H9 (cell line): Measurements from ENCODE around the gene MAST4. TPM values are rescaled to one million over a fixed set of nuclear protein-coding genes. Genes with fewer than 3 reads are reported as not detected.

Experiments used
- DNase-seq: peaks from one replicate; pipeline ENCODE4 v3.0.0-alpha.2; 2017
- H2AFZ ChIP-seq: one replicate; pipeline ENCODE4 v1.6.1; 2013; ENCODE audit warnings: mild to moderate bottlenecking, low read length, control low read depth, moderate library complexity
- H2AK5ac ChIP-seq: 2 replicates; pipeline ENCODE4 v1.6.1; 2013; ENCODE audit warnings: low read length, control low read depth, mixed read lengths; ENCODE audit not compliant: insufficient read length
- H2BK120ac ChIP-seq: one replicate; pipeline ENCODE4 v1.6.1; 2013; ENCODE audit warnings: low read depth, mild to moderate bottlenecking, low read length, control low read depth, inconsistent platforms; ENCODE audit not compliant: poor library complexity, severe bottlenecking
- H2BK12ac ChIP-seq: 2 replicates; pipeline ENCODE4 v1.6.1; 2013; ENCODE audit warnings: low read length, control low read depth, mixed read lengths, low read depth; ENCODE audit not compliant: insufficient read length
- H2BK15ac ChIP-seq: 2 replicates; pipeline ENCODE4 v1.6.1; 2013; ENCODE audit warnings: low read depth, low read length, control low read depth
- H2BK20ac ChIP-seq: one replicate; pipeline ENCODE4 v1.6.1; 2013; ENCODE audit warnings: low read depth, mild to moderate bottlenecking, low read length, control low read depth, inconsistent platforms; ENCODE audit not compliant: poor library complexity, severe bottlenecking
- H2BK5ac ChIP-seq: 2 replicates; pipeline ENCODE4 v1.6.1; 2013; ENCODE audit warnings: low read length, control low read depth, mixed read lengths; ENCODE audit not compliant: insufficient read length
- H3K14ac ChIP-seq: 2 replicates; pipeline ENCODE4 v1.6.1; 2013; ENCODE audit warnings: low read length, control low read depth; ENCODE audit not compliant: insufficient read depth
- H3K18ac ChIP-seq: 2 replicates; pipeline ENCODE4 v1.6.1; 2013; ENCODE audit warnings: low read depth, mild to moderate bottlenecking, mixed read lengths, low read length, control low read depth; ENCODE audit not compliant: insufficient read length
- H3K23ac ChIP-seq: 2 replicates; pipeline ENCODE4 v1.6.1; 2013; ENCODE audit warnings: low read length, control low read depth, mixed read lengths, low read depth; ENCODE audit not compliant: insufficient read length
- H3K23me2 ChIP-seq: 2 replicates; pipeline ENCODE4 v1.6.1; 2013; ENCODE audit warnings: low read depth, mild to moderate bottlenecking, mixed read lengths, low read length, control low read depth; ENCODE audit not compliant: insufficient read length, poor library complexity, severe bottlenecking
- H3K27ac ChIP-seq: 2 replicates; pipeline ENCODE4 v1.5.1; 2013; ENCODE audit warnings: low read length, control low read depth, mixed read lengths, low read depth; ENCODE audit not compliant: insufficient read length
- H3K27me3 ChIP-seq: 2 replicates; pipeline ENCODE4 v1.6.1; 2013; ENCODE audit warnings: low read length, control low read depth, inconsistent platforms; ENCODE audit not compliant: insufficient read depth
- H3K4ac ChIP-seq: 2 replicates; pipeline ENCODE4 v1.6.1; 2013; ENCODE audit warnings: low read depth, mild to moderate bottlenecking, control low read depth, inconsistent platforms, low read length, moderate library complexity
- H3K4me1 ChIP-seq: 2 replicates; pipeline ENCODE4 v1.6.1; 2013; ENCODE audit warnings: low read length, control low read depth, inconsistent platforms; ENCODE audit not compliant: insufficient read depth
- H3K4me2 ChIP-seq: 2 replicates; pipeline ENCODE4 v1.6.1; 2013; ENCODE audit warnings: low read length, control low read depth, mixed read lengths; ENCODE audit not compliant: insufficient read length, insufficient read depth
- H3K56ac ChIP-seq: 2 replicates; pipeline ENCODE4 v1.6.1; 2013; ENCODE audit warnings: low read depth, mild to moderate bottlenecking, mixed read lengths, low read length, control low read depth; ENCODE audit not compliant: insufficient read length
- H3K79me1 ChIP-seq: 2 replicates; pipeline ENCODE4 v1.6.1; 2013; ENCODE audit warnings: low read depth, mild to moderate bottlenecking, moderate library complexity, low read length, control low read depth, inconsistent platforms; ENCODE audit not compliant: insufficient read depth, poor library complexity, severe bottlenecking
- H3K79me2 ChIP-seq: 2 replicates; pipeline ENCODE4 v1.6.1; 2013; ENCODE audit warnings: low read length, control low read depth, inconsistent platforms; ENCODE audit not compliant: insufficient read depth
- H3K9ac ChIP-seq: 2 replicates; pipeline ENCODE4 v1.6.1; 2013; ENCODE audit warnings: low read length, control low read depth, mixed read lengths; ENCODE audit not compliant: insufficient read length; ENCODE audit errors: extremely low read depth
- H3K9me3 ChIP-seq: one replicate; pipeline ENCODE4 v1.6.1; 2013; ENCODE audit warnings: low read depth, low read length, inconsistent platforms; ENCODE audit not compliant: control insufficient read depth
- H3T11ph ChIP-seq: one replicate; pipeline ENCODE4 v1.6.1; 2013; ENCODE audit warnings: mild to moderate bottlenecking, low read length, control low read depth, inconsistent platforms
- H4K20me1 ChIP-seq: one replicate; pipeline ENCODE4 v1.6.1; 2013; ENCODE audit not compliant: control insufficient read depth, insufficient read length, insufficient read depth
- H4K5ac ChIP-seq: 2 replicates; pipeline ENCODE4 v1.6.1; 2013; ENCODE audit warnings: low read depth, mild to moderate bottlenecking, mixed read lengths, low read length, control low read depth; ENCODE audit not compliant: insufficient read length
- H4K8ac ChIP-seq: replicated peaks from 2 replicates; pipeline ENCODE4 v1.6.1; 2013; ENCODE audit warnings: low read length, control low read depth, mixed read lengths, low read depth; ENCODE audit not compliant: insufficient read length
- H4K91ac ChIP-seq: 2 replicates; pipeline ENCODE4 v1.6.1; 2013; ENCODE audit warnings: low read depth, mild to moderate bottlenecking, moderate library complexity, mixed read lengths, low read length, control low read depth; ENCODE audit not compliant: insufficient read length
- H3K27ac Mint-ChIP-seq, 3 experiments: 2 replicates in 2 of 3; 3 replicates in 1 of 3; pipeline ENCODE4 v1.8.0; 2020 to 2021; ENCODE audit warnings: mixed read lengths in 3 of 3, mild to moderate bottlenecking in 1 of 3, moderate library complexity in 1 of 3
- H3K27me3 Mint-ChIP-seq: 2 replicates; pipeline ENCODE4 v1.8.0; 2021; ENCODE audit warnings: low read depth, mild to moderate bottlenecking, moderate library complexity, mixed read lengths
- H3K36me3 Mint-ChIP-seq, 3 experiments: 2 replicates in 2 of 3; 3 replicates in 1 of 3; pipeline ENCODE4 v1.8.0; 2020 to 2021; ENCODE audit warnings: low read depth in 3 of 3, mixed read lengths in 3 of 3; ENCODE audit not compliant: insufficient read depth in 1 of 3
- H3K4me1 Mint-ChIP-seq, 2 experiments: 2 replicates each; pipeline ENCODE4 v1.8.0; 2020; ENCODE audit warnings: mixed read lengths in 2 of 2
- H3K4me3 Mint-ChIP-seq, 2 experiments: 2 replicates in 1 of 2; 3 replicates in 1 of 2; pipeline ENCODE4 v1.8.0; 2020 to 2021; ENCODE audit warnings: mild to moderate bottlenecking in 2 of 2, mixed read lengths in 2 of 2, moderate library complexity in 1 of 2
- H3K9me3 Mint-ChIP-seq, 2 experiments: 2 replicates in 1 of 2; 3 replicates in 1 of 2; pipeline ENCODE4 v1.8.0; 2020; ENCODE audit warnings: mild to moderate bottlenecking in 2 of 2, mixed read lengths in 2 of 2, moderate library complexity in 1 of 2
- CTCF ChIP-seq: fragments of 200-600 bp; sonication (generic); conservative IDR thresholded peaks from 3 replicates; pipeline ENCODE4 v1.8.0; 2021; ENCODE audit warnings: antibody characterized with exemption, mild to moderate bottlenecking
- WGBS: extraction: QIAGEN DNeasy Blood & Tissue Kit; methylation state at CpG from one replicate; pipeline ENCODE4 v1.1.7; 2013; ENCODE audit warnings: missing lambda C conversion rate, low lambda C conversion rate, mixed read lengths; ENCODE audit not compliant: insufficient read length; ENCODE audit errors: extremely low coverage; 5-methylcytosine and 5-hydroxymethylcytosine counted together
- total RNA-seq: library from RNA; stranded (reverse); gene quantifications from 2 replicates; pipeline ENCODE4 v1.2.1, GENCODE V29; 2021

MAST4 gene
- total RNA-seq, 1 experiment from 2014 or later = 3.7 TPM

GRCh38 chr5:66606713-66607112 lies 10.5 kb downstream of the MAST4 start:
- Histone ChIP-seq H3K79me2 (no peaks in the 10 kb centered on the region), H3T11ph (no peak overlapping the region), H3K56ac (no peak overlapping the region), H3K18ac (no peak overlapping the region), H3K4me1 (no peaks in the 10 kb centered on the region), H4K5ac (no peak overlapping the region), H3K14ac (no peak overlapping the region), H4K20me1 (no peaks in the 10 kb centered on the region), H3K79me1 (no peaks in the 10 kb centered on the region), H2BK12ac (no peak overlapping the region), H3K27me3 (no peaks in the 10 kb centered on the region), H2BK5ac (no peak overlapping the region), H2AFZ (no peak overlapping the region), H3K4ac (no peak overlapping the region), H3K9ac (no peak overlapping the region), H3K4me2 (no peak overlapping the region), H2BK15ac (no peak overlapping the region), H3K9me3 (no peaks in the 10 kb centered on the region), H2AK5ac (no peak overlapping the region), H3K23ac (no peak overlapping the region), H4K91ac (no peak overlapping the region), H4K8ac (no peak overlapping the region), H2BK120ac (no peak overlapping the region), H2BK20ac (no peak overlapping the region), H3K27ac (no peak overlapping the region), H3K23me2 (no peaks in the 10 kb centered on the region)
- Mint-ChIP-seq H3K27me3 (peaks cover 10% of the 10 kb centered on the region), H3K9me3 (no peaks in the 10 kb centered on the region), H3K4me1 (peaks cover 6 to 7% of the 10 kb centered on the region in 2 experiments), H3K4me3 (no peak overlapping the region), H3K36me3 (no peaks in the 10 kb centered on the region), H3K27ac (no peak overlapping the region; a peak in 1 of 7 replicates)
- no peak for DNase-seq
- no peak for TF ChIP-seq CTCF
- WGBS = no CpG with 5 or more reads among the region's 2 CpGs
